OCI-LY3 (cell line): ENCODE results near the gene GMFB.

Experiments used
- H2AFZ ChIP-seq: fragments of 200-600, 300-600 bp; shearing (Covaris generic); 2 replicates; pipeline ENCODE4 v1.6.0; 2014; ENCODE audit warnings: antibody characterized with exemption, low read depth, low read length
- H3K27ac ChIP-seq: fragments of 200-600, 300-600 bp; sonication (generic); 2 replicates; pipeline ENCODE4 v1.5.1; 2014; ENCODE audit warnings: mild to moderate bottlenecking, low read length, moderate library complexity, mixed read lengths
- H3K27me3 ChIP-seq: fragments of 200-600, 300-600 bp; sonication (generic); 2 replicates; pipeline ENCODE4 v1.6.1; 2014; ENCODE audit warnings: low read depth, low read length, mixed read lengths
- H3K36me3 ChIP-seq: fragments of 200-600, 300-600 bp; sonication (generic); replicated peaks from 2 replicates; pipeline ENCODE3; 2014; ENCODE audit warnings: low read depth, low read length, mixed read lengths
- H3K4me1 ChIP-seq: fragments of 300-600, 200-600 bp; sonication (generic); 2 replicates; pipeline ENCODE4 v1.6.1; 2014; ENCODE audit warnings: low read length, mixed read lengths
- H3K4me2 ChIP-seq: fragments of 200-600, 300-600 bp; sonication (generic); 2 replicates; pipeline ENCODE4 v1.6.1; 2014; ENCODE audit warnings: low read length, mixed read lengths
- H3K4me3 ChIP-seq: fragments of 300-600, 200-600 bp; sonication (generic); 2 replicates; pipeline ENCODE4 v1.5.1; 2014; ENCODE audit warnings: antibody characterized with exemption, mild to moderate bottlenecking, low read length, moderate library complexity
- H3K79me2 ChIP-seq: fragments of 300-600, 200-600 bp; shearing (Covaris generic); 2 replicates; pipeline ENCODE4 v1.6.1; 2014; ENCODE audit warnings: mild to moderate bottlenecking, low read length, mixed read lengths
- H3K9ac ChIP-seq: fragments of 300-600, 200-600 bp; shearing (Covaris generic); 2 replicates; pipeline ENCODE4 v1.6.0; 2014; ENCODE audit warnings: mild to moderate bottlenecking, low read length, moderate library complexity
- H3K9me3 ChIP-seq: fragments of 200-600, 300-600 bp; shearing (Covaris generic); 2 replicates; pipeline ENCODE4 v1.6.1; 2014; ENCODE audit warnings: low read length, mixed read lengths; ENCODE audit not compliant: insufficient read depth
- H4K20me1 ChIP-seq: fragments of 200-600, 300-600 bp; sonication (generic); 2 replicates; pipeline ENCODE4 v1.6.1; 2016; ENCODE audit warnings: low read length, mixed read lengths; ENCODE audit not compliant: insufficient read depth
- CTCF ChIP-seq: fragments of 200-600, 300-600 bp; sonication (generic); IDR thresholded peaks from 2 replicates; pipeline ENCODE4 v1.5.1; 2014; ENCODE audit warnings: antibody characterized with exemption, low read length, low read depth
- EZH2phosphoT487 ChIP-seq: fragments of 200-600 bp; shearing (Covaris generic); IDR thresholded peaks from 2 replicates; pipeline ENCODE4 v1.6.1; 2018; ENCODE audit warnings: antibody characterized with exemption, mixed run types, low read depth

Gene GMFB

GRCh38 chr14:54450535-54450934 is 38.2 kb downstream of the GMFB start:
- no peaks in the 10 kb centered on the region for H3K36me3 ChIP-seq
- H3K4me3 ChIP-seq, result peak overlapping the region; percentile 14; the same call in 1 of the 2 replicates
- no peak overlapping the region for H3K9ac ChIP-seq
- no peaks in the 10 kb centered on the region for H4K20me1 ChIP-seq
- no peaks in the 10 kb centered on the region; the same call in 1 of the 2 replicates for H3K9me3 ChIP-seq
- no peak for TF ChIP-seq EZH2phosphoT487
- peaks cover 9% of the 10 kb centered on the region for H3K27me3 ChIP-seq
- peak overlapping the region; percentile 53 for H3K27ac ChIP-seq
- H3K4me1 ChIP-seq, result peaks cover 16% of the 10 kb centered on the region
- H3K79me2 ChIP-seq, result no peaks in the 10 kb centered on the region
- peak overlapping the region; percentile 17; the same call in 1 of the 2 replicates for H2AFZ ChIP-seq
- peak overlapping the region; percentile 42 for H3K4me2 ChIP-seq

- Histone ChIP-seq H4K20me1 (no peaks in the 10 kb centered on the region), H3K4me3 (no peak overlapping the region), H3K4me1 (peaks cover 16% of the 10 kb centered on the region), H3K27me3 (peaks cover 9% of the 10 kb centered on the region), H3K79me2 (no peaks in the 10 kb centered on the region), H3K9ac (no peak overlapping the region), H3K4me2 (no peak overlapping the region), H3K9me3 (no peaks in the 10 kb centered on the region; the same call in 1 of the 2 replicates), H3K27ac (no peak overlapping the region), H2AFZ (no peak overlapping the region), H3K36me3 (no peaks in the 10 kb centered on the region)
- TF ChIP-seq EZH2phosphoT487 (no peak), CTCF (no peak)
These were observed 41.5 kb downstream of the GMFB start for GRCh38 chr14:54447231-54447692.

GRCh38 chr14:54446161-54446693 is 42.6 kb downstream of the GMFB start:
- Histone ChIP-seq H4K20me1 (no peaks in the 10 kb centered on the region), H3K9ac (no peak overlapping the region), H3K4me3 (no peak overlapping the region), H3K27me3 (peaks cover 9% of the 10 kb centered on the region), H3K79me2 (no peaks in the 10 kb centered on the region), H3K36me3 (no peaks in the 10 kb centered on the region), H3K27ac (no peak overlapping the region), H3K4me2 (no peak overlapping the region), H3K9me3 (no peaks in the 10 kb centered on the region; the same call in 1 of the 2 replicates), H2AFZ (no peak overlapping the region), H3K4me1 (peaks cover 22% of the 10 kb centered on the region)
- TF ChIP-seq EZH2phosphoT487 (no peak), CTCF (no peak)

DNA sequence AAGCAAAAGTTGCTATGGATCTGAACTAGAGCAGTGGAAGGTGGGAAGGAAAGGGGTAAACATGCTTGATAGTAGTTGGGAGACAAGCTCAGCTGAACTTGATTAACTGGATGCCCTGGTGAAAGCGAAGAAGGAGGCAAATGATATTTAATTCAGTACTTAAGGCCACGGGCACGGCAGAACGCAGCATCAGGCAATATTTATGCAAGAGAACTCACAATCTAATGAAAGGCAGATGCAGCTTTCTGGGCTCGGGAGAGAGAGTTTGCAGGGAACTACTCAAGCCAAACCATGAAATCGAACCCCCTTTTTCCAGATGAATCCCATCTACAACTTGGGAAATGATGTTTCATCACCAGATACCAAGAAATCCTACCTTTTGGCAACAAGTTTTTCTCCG is 44.1 kb downstream of the GMFB start:
- Histone ChIP-seq H3K4me3 (no peak overlapping the region), H2AFZ (no peak overlapping the region), H3K9ac (no peak overlapping the region), H3K36me3 (peaks cover 4% of the 10 kb centered on the region), H3K9me3 (no peaks in the 10 kb centered on the region; the same call in 1 of the 2 replicates), H3K4me1 (peaks cover 12% of the 10 kb centered on the region), H3K4me2 (no peak overlapping the region), H3K27ac (no peak overlapping the region), H3K27me3 (peaks cover 9% of the 10 kb centered on the region), H4K20me1 (peaks cover 7% of the 10 kb centered on the region), H3K79me2 (peaks cover 14% of the 10 kb centered on the region)
- TF ChIP-seq EZH2phosphoT487 (no peak), CTCF (no peak)
